CD4-positive, alpha-beta T cell treated with Interleukin-2 at 100 ng/mL for 4 hours (primary cell): ENCODE data around the gene POLN.
"Not testable (repeated sequence)": the region's sequence is repeated elsewhere in the genome, so short reads cannot be mapped to it uniquely, and the experiment has no call there.

Source experiments
- DNase-seq: peaks from one replicate; pipeline ENCODE4 v3.0.0-alpha.2; 2020; ENCODE audit warnings: low spot score

The POLN gene

DNA sequence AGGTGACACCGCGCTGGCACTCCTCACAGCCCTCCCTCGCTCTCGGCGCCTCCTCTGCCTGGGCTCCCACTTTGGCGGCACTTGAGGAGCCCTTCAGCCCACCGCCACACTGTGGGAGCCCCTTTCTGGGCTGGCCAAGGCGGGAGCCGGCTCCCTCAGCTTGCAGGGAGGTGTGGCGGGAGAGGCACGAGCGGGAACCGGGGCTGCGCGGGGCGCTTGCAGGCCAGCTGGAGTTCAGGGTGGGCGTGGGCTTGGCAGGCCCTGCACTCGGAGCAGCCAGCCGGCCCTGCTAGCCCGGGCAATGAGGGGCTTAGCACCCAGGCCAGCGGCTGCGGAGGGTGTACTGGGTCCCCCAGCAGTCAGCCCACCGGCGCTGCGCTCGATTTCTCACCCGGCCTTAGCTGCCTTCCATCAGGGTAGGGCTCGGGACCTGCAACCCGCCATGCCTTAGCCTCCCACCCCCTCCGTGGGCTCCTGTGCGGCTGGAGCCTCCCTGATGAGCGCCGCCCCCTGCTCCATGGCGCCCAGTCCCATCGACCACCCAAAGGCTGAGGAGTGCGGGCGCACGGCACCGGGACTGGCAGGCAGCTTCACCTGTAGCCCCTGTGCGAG, 80.7 kb downstream of the POLN start:
- DNase-seq = not testable (repeated sequence)

DNA sequence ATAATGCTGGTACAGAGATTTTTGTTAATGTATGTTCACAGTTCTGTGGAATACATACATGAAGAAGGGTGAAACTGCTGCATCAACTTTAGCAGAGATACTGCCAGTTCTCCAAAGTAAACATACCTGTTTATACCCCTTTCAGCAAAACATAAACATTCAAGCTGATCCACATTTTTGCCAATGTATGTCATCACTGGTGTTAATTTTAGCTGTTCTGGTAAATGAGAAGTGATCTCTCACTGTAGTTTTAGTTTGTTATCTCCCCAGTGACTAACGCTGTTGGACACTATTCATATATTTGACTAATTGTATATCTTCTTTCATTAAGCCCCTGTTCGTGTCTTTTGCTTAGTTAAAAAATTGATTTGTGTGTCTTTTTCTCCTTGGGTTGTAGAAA, 82.0 kb downstream of the POLN start:
- DNase-seq = no peak

DNA sequence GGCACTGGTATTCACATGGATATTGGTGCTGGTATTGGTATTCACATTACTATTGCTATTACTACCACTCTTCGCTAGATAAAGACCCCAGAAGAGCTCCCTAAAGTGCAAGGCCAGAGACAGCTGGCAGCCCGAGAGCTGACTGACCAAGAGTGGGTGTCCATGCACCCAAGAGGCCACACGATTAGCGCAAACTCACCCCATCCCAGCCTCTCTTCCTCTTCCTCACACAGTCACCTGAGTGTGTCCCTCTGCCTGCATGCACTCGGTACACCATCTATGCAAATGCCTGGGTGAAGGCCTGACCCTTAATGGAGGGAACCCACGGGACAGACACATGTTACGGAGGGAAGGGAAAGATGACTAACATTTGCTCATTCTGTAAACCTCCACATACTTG, 86.7 kb downstream of the POLN start:
- no peak for DNase-seq

DNA sequence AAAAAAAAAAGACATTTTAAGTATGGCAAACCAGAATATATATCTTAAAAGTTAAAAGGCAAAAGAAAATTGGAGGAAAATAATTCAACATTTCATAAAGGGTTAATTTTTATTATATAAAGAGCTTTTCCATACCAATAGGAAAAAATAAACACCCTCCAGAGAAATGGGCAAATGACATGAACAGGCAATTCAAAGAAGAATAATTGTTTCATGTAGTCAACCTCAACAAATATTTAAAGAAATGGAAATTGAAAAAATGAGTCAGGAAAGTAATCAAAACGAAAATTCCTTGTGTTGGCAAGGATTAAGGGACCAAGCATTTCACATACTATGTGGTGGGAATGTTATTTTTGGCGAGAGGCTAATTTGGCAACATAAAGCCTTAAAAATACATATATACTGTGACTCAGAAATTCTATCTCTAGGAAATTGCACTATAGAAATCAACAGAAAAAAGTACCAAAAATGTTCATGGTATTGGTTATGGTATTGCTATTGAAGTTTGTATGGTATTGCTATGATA, 87.6 kb downstream of the POLN start:
- DNase-seq = no peak

DNA sequence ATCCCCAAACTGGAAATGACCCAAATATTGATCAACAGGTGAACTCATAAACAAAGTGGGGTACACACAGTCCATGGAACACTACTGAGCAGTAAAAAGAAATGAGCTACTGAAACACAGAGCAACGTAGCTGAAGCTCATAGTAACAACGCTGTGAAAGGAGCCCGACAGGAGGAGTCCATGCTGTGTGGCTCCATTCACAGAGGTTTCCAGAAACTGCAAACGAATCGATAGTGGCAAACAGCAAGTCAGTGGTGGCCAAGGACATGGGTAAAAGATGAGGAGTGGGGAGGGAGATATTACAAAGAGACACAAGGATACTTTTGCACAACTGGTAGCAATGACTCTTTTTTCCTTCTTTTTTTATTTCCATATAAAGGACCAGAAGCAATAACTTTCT, 90.4 kb downstream of the POLN start:
- no peak for DNase-seq

DNA sequence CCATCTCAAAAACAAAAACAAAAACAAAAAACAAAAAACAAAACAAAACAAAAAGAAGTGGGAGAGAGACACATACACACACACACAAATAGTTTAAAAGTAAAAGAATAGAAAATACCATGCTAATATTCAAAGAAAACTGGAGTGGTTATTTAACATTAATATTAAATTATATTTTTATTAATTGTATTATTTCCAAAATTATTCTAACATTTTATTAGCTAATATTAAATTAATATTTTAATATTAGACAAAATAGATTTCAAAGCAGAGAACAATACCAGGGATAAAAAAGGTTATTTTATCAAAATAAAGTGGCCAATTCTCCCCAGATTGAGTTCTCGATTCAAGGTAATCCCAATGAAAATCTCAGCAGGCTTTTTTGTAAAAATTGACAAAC, 91.8 kb downstream of the POLN start:
- DNase-seq = no peak

DNA sequence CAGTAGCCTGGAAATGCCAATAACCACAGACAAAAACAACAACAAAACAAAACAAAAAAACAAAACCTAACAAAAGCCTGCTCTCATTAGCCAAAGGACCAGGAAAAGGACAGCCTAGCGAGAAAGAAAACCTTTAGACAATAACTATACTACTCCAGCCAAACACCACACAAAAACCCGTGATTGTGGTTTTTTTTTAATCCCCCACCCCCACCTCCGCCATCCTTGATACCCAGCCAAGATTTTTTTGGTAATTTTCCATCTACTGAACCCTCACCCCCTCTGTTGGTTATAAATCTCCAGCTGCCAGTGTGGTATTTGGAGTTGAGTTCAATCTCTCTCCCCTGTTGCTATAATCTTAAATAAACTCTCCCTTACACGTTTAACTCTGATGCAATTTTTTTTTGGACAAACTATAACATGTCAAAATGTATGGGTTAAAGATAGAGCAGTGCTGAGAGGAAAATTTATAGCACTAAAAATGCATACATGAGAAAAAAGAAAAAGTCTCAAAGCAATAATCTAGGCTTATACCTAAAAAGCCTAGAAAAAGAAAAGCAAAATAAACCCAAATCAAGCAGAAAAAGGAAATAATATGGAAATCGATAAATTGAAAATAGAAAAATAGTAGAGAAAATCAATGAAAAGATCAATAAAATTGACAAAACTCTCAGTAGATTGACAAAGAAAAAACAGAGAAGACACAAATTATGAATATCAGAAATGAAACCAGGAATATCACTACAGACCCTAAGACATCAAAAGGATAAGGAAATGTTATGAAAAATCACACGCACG, 99.1 kb downstream of the POLN start:
- no peak for DNase-seq

DNA sequence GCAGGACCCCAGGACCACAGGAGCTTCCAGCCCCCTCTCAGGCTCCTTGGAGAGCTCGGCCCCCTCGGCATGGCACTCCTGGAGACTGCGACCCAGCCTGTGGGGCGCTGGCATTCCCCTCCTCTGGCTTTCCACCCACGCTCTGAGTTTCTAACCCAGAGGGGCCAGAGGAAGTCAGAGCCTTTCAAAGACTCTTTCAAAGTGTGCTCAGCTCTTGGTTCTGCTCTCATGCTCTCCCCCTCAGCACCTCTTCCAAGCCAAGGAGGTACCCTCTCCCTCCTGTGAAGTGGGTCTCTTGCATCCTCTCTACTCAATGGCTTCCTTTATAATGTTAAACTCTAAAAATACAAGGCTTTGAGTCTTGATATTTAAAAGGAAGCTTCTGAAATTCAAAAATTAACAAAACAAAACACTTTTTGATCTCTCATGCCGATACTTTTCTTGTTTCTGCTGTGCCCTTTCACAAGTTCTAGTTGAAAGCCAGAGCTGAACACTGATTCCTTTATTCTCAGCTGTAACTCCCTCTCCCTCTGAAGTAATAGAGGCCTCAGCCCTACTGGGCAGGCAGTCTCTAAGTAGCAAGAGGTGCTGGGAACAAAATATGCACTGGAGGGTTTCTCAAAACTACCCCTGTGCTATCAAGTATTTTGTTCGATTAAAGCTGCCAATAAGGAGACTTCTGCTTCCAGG, 100.0 kb downstream of the POLN start:
- no peak for DNase-seq

DNA sequence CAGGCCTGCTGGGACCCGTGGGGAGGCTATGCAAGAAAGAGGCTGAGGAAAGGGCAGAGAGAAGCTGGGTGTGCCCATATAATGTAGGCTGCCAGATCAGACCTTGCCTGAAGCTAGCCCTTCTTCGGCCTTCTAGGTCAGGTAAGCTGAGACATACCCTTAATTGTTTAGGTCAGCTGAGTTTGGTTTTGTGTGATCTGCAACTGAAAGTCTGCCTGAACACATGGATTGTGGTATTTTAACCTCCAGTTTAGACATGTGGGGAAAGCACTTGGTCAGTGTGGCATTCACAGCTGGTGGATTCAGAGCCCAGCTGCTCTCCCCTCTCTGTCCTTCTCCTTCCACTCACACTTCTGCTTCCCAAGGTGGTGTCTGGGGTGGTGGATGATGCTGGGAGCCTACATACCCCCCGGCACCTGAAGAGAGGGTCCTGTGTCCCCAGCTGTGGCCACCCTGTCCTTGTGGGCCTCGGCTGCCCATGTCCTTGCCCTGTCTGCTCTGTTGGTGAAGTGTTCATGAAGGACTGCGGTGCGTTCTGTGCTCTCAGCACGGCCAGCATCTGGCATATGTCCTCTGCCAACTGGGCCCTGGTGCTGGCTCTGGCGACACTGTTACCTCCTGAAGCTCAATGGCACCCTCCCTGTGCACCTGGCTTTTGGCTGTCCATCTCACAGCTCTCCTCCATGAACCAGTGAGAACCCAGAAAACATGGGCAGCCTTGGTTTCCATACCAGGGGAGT, 100.7 kb downstream of the POLN start:
- no peak for DNase-seq

DNA sequence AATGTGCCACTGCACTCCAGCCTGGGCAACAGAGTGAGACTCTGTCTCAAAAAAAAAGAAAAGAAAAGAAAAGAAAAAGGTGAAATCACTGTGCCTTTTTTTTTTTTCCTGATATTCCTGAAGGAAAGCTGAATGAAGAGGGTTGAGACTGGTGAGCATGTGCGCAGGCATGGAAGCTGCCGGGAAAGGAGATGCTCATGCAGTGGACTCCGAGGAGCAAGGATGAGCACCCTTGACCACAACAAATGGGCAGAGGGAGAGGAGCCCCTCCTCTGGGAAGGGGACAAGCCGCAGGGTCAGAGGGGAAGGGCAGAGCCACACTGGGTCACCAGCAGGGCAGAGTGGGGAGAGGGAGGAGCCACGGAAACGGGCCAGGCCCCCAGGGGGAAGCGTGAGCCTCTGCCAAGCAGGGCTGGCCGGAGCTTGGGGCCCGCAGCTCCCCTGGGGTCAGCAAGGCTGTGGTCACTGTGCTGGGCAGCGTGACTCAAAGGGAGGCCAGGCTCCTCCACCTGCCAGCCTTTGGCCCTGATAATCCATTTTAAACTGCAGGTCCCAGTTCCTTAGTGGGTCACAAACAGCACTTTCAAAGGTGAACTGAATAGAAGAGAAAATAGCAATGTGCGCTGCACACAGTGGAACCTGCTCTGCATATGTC, 102.9 kb downstream of the POLN start:
- no peak for DNase-seq

DNA sequence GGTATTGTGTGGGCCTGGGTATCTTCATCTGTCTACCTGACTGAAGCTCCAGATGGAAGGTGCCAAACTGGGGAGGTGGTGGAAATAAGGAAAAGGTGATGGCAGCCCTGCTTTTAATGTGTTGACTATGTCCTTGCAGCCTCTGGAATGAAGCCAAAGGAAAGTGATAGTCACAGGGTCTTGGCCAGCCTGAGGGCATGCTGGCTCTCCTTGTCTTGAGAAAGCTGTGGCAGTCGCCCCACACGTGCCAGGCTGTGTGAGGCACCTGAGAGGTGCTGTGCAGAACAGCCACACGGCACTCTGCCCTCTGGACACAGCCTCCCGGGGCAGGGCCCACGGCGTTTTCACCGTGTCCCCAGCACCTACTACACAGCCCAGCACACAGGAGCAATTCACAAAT, 105.2 kb downstream of the POLN start:
- DNase-seq = no peak

DNA sequence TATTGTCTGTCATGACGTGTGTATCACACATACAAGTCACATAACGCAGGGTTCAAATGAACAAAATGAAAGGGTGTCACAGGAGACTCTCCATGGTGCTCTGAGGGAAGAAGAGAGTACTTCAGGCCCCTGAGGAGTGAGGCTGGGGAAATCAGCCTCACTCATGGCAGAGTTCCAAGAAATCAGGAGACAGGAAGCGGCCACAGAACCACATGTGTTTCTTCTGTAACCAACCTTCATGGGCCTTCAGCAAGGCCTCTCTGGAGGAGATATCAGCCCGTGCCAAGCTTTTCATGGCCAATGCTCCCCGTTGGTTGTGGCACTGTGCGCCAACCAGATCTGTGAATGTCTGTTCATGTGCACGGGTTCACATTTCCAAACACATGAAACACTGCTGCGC, 106.8 kb downstream of the POLN start:
- DNase-seq = peak; percentile 15

DNA sequence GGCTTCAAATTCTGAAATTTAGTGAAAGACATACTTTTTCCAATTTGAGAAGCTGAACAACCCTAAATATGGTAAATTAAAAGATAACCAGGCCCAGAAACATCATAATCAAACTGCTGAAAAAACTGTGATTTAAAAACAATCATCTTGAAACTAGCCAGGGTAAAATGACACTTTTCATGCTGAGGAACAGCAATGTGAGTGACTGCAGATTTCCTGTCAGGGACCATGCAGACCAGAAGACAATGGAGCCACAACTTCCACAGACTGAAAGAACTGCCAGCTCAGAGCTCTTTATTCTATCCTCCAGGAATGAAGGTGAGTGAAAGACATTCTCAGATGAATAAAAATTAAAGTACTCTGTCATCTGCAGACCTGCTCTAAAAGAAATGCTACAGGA, 109.5 kb downstream of the POLN start:
- DNase-seq = no peak

DNA sequence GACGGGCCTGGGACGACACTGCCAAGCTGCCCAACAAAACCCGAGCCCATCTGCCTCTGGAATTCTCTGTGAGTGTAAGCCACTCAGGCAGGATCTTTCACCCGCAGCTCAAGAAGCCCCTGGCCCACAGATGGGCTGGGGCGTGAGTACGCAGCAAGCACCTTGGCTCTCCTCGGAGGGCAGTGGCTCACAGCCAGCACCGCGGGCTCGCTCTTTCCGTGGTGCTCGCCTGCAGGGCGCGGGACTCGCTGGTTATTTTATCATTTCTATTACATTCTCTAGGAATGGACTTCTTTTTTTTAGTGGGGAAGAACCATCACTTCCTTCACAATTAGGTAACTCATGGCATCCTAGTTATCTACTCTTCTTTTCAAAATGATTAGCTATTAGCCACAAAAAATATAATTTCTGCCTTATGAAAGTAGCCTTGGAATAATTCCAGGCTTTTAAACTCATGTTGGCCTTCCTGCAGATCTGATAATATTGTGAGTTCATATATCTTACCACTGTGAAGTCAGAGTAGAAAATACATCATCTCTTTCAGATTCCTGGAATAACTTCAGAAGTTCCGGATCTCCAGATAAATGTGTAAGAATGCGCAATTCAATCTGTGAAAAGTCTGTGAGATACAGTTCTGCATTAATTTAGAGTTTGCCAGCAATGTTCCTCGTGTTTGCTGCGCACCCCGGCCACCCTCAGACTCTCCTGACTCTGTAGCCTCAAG, 114.2 kb downstream of the POLN start:
- DNase-seq = no peak

DNA sequence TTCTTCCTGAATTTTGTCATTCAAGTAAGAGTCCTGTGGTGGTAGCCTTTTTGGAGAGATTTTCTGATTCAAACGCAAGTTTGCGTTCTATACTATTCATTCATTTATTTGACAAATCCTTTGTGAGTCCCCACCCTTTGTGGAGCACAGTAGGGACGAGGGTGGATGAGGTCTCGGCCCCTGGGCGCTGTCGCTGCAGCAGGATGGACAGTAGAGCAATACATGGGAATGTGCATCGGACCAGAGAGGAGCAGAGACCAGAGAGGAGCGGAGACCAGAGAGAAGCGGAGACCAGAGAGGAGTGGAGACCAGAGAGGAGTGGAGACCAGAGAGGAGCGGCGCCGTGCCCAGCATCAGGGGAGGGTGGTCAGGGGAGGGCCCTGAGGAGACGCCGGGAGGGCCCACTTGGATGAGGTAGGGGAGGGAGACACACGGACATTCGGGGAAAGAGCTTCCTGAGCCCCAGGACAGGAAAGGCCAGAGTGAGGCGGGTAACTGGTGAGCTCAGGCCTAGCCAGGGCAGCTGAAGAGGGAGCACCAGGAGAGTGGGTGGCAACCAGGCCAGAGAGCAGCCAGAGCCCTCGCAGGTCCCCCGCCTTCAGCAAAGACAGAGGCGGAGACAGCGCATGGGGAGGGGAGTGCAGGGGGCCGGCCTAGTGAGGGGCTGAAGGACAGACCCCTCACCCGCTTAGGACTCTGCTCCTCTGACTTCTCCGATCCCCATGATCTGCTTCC, 115.4 kb downstream of the POLN start:
- DNase-seq = no peak

DNA sequence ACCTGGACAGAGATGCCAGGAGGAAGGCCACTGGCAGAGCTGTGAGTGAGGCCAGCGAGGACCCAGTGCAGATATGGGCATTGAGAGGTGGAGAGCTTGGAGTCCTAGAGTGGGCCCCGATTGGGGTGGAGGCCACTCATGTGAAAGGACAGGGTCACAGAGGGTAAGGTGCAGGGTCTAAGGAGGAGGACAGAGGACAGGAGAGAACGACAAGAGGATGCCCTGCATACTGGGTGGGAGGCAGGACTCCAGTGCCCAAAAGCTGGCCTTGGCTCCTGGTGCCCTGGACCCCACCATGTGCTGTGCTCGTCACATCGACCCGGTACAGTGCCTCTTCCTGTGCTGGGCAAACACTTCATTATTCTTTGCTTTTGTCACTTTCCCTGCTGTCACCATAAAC, 116.1 kb downstream of the POLN start:
- DNase-seq = no peak

DNA sequence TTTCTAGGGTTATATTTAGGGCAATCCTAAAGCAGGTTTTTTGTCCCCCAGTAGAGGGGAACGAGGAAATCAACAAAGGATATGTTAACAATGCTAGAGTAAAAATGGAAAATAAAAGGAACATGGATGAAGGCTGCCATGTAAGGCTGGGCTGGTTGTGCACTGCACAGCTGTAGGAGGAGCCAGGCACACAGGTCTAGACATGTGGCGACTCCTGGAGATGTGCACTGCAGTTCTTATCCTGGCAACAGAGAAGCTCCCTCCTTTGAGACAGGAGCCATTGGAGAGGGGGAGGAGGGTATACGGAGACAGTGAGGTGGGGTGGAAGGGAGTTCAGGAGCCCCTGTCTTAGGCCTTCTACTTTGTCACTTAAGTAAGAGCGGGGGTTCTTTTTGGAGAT, 116.9 kb downstream of the POLN start:
- DNase-seq = no peak

DNA sequence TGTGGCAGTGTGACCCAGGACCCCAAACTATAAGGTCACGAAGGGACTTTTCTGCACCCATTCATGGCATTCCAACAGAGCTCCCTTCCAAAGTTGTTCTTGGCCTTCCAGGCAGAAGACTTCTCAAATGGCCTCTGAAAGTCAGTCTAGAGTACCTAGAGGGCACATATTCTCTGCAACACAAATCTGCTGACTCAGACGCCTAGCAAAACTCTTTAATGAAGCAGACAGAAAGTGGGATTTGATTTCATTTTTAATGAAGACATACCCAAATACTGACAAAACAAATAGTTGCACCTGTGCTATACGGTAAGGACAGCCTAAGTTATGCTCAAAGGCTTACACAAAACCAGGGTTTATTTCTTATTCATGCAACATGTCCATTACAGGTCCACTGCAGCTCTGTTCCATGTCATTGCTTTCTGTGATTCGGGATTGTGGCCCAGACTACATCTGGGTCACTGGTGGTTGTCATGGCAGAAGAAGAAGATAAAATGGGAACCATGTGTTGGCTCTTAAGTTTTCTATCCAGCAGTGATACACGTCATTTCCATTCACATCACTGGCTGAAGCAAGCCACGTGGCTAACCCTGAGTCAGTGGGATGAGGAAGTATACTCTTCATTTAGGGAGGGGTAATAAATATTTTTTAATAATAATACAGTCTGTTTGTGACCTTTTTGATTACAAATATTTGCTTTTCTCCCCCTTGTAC, 125.1 kb downstream of the POLN start:
- no peak for DNase-seq

DNA sequence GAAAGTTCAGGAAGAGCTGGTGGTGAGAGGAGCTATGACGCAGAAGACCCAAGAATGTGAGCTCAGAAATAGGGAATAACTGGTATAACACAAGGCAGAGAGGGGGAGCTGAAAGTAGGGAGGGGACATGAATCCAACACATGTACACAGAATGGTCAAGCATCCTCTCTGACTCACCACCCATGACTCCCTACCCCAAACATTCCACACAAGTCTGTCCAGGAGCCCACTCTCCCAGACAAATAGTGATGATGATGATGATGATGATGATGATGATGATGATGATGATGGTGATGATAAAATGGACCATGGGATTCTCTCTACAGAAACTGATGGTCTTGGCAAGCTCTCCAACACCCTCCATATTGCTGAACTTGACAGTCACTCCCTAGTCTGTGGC, 136.4 kb downstream of the POLN start:
- DNase-seq = no peak
